NCI-H524 treated with DMSO at 0.1 percent for 48 hours (cell line): ENCODE measurements around the gene FGFR2.

Source experiments
- DNase-seq: peaks from one replicate; lab custom pipeline; 2025; lab: John Stamatoyannopoulos, UW

FGFR2 gene

DNA sequence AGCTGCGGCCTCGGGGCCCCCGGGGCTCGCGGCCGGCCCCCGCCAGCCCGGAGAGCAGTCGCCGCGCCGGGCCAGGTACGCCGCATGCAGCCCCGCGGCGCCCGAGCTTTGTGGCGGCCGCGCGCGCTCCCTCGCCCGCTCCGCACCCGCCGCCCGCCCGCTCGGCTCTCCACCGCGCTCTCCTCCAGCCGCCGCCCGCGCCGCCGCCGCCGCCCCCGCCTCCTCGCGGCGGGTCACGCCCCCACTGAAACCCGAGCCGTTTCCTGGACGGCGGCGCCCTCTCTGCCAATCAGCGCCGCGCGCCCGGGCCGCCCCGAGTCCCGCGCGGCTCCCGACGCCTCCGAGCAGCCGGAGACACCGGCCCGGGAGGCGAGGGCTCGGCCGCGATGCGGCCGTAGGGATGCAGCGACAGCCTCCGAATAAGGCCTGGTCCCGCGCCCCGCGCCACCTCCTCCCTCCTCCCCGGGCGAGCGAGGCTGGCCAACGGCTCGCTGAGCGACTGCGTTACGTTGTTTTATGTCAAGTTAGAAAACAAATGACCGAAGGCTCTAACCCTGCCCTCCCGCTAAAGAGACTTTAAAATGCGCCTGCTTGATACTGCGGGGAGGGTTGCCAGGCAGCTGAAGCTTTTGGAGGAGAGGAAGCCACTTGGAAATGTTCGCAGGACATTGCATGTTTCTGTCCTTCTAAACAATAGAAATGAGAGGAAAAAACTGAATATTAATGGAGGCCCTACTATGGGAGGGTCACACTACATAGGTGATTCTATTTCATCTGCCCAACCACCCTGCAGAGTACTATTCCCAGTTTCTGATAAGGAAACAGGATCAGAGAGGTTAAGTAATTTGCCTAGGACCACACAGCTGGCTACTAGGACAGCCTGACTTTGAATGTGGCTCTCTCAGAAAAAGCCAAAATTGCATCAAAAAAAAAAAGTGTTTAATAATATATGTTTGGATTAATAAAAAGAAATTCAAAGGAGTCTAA, at the start of gene FGFR2:
FGFR2 (minus strand) TSS at position 182 of the 987 bp plus-strand sequence. CDS start 4,627 bp downstream, outside the sequence.
- DNase-seq, result no peak

DNA sequence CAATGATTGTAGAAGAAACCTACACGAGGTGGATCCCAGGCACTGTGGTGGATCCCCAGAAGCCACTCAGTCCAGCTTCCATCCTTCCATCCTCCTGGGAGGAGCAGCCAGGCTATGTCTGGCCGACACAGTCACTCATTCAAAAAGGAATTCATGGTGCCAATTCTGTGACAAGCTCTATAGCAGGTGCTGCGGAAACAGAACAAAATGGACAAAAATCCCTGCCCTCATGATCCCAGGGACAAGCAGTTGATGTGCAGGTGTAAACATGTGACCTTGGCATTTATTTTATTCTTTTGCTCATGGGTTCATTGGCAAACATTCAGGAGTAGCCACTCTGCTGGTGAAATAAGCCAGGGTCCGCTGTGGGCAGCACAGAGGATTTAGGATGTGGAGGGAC, 49.2 kb upstream of the FGFR2 start:
- DNase-seq, result no peak

DNA sequence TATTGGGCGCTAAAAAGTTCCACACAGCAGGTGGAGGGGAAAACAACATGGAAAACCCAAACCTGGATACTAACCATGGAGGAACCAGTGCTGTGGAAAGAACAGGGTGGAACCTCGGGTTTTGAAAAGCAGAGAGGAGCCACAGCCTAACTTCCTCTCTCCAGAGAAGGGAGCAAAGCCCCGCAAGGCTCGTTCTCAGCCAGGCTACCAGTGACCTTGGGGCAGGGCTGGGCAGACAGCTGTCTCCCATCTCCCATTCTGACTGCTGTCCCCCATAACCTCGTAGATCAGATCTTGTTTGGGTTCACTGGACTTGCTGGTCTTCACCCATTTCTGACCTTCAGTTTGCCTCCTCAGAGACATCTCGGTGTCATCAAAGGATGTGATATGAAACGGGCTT, 47.5 kb upstream of the FGFR2 start:
- no peak for DNase-seq

DNA sequence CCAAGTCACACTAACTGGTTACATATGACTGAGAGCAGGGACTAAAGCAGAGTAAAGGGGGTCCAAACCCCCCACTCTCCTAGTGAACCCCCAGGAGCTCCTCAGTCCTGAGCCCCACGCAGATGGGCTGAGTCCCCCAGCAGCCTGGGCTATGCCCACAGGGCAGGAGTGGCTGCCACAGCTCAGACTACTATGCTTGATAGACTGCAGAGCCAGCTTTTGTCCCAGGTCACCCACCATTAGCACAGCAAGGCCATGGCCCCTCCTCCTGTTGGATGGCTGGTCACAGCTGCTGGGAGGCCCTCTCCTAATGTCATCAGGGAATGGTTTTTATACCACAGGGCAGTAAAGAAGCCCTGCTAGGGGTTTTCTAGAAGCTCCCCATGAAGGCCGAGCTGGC, 46.3 kb upstream of the FGFR2 start:
- DNase-seq, result no peak

DNA sequence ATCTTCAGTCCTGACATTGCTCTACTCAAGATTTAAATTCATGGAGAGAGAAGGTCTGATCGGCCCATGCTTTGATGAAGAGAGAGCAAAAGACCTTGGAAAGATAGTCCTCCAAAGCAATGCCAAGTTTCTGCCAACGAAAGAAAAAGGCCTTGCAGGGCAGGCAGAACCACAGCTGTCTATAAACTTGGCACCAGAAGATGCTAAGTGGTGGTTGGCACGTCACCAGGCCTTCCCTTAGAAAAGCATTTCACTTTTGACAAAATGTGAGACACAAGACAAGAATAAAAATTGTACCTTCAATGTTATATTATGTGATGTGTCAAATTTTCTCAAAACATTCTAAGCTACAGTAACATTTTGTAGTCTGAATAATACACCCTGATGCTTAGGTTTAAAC, 42.0 kb upstream of the FGFR2 start:
- DNase-seq, result no peak

DNA sequence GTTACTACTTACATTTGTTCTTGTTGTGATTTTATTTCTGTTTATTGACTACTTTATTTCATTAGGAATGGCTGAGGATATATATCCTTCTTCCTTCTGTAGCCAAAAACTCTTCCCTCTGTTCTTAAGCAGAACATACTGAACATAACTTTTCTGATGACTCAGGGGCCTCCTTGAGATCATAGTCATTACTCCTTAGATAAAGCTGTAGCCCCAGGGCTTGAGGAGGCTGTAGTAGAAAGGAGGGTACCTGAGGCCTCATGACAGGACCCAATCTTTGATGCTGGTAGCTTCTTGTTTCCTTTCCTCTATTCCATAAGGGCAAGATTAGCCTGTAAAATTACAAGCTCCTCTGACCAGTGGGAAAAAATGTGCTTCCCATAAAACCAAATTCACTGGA, 41.2 kb upstream of the FGFR2 start:
- DNase-seq, result no peak

DNA sequence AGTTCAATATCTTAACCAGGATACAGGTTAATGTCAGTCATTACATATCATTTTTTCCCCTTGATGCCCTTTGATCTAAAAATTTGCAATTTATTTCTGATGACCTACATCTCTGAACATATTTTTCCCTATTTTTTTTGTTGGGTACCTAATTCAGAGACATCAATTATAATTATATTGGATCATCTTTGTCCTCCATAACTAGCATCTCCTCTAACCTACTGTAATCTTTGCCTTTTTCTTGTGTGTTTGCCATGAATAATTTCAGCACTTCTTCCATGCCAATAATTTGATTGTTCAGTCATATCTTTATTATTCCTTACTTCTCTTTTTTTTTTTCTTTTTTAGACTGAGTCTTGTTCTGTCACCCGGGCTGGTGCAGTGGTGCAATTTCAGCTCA, 39.2 kb upstream of the FGFR2 start:
- no peak for DNase-seq

DNA sequence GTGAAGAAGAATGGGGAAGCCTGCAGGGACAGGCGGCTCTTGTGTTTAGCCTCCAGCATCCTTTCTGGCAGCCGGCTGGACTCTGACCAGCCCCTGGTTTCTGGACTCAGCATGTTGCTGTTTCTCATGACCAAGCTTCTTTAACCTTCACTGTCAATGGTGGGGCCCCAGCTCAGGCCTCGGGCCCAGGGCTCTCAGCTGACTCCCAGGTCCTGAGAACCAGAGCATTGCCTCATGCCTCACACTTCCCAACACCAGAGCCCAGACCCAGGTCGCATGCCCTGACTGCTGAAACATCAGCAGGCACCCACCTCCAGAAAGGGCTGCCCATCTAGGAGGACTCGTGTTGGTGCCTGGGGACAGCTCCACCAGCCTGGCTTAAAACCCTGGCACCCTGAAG, 34.8 kb upstream of the FGFR2 start:
- no peak for DNase-seq

DNA sequence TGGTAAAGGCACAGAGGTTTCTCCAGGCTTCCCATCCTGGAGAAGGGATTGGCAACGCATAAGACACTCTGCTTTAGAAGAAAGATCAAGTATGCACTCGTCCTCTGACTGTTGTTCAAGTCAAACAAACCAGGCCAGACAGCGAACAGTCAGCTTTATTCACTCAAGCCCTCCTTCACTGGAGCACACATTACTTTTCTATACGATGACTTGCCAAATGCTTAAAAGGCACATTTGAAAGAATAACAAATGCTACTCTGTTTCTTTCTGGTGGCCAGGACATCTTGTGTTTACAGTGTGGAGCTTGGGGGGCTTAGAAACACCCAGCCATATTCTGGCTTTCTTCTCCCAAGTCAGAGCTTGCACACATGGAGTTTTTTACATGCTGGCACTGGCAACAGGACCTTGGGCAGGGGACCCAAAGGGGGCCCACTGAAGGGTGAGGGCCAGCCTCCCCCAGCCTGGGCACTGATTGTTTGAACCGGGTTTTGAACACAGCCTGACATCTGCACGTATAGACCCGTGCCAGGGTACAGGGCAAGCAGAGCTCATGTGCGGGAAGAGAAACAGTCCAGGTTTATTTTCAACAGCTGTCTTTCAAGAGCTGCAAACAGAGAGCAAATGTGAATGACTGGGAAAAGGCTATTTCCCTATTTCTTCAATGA, 33.3 kb upstream of the FGFR2 start:
- DNase-seq, result no peak

DNA sequence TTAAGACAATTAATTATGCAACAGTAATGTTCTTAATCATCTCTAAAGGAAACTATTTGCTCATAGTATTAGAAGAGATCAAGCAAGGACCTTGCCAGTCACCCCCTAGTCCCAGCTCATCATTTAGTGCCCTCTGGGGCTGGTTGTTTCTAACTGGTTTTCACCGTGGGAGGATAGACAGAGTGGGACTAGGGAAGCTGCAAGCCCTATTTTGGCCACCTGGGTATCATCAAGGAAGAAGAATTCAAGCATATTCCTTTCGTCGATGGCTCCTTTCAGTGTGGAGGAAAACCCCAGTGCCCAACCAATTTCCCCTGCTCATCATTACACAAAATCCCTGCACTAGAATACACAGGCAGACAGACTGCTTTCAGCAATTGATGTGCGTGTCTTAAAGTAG, 30.6 kb upstream of the FGFR2 start:
- no peak for DNase-seq

DNA sequence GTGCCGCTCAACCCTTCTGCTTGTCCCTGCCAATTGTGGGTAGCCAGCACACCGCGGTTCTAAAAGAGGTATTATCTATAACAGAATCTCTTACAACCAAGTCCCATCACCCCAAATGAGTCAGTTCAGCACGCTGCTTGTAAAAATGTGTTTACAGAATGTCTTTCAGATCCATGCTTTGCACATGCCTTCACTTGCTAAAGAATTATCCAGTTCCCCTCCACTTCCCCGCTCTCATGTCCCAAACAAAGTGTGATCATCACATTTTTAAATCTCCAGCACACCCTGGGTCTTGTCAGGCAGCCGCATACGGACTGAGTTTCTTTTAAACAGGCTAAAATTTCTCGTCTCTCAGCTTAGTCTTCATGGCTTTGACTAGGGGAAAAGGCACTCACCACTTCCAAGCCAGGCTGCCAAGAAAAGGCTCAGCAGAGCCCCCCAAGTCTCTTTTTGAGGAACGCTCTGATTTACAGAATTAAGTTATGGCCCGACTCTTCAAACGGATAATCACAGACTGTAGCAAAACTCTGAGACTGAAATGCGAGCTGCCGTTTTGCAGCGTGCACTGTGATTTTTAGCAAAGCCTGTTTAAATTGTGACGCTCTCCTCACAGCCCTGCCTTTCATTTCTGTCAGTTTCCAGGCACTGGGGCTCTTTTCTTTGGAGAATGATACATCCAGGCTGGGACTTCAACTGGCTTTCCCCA, 29.8 kb upstream of the FGFR2 start:
- no peak for DNase-seq

DNA sequence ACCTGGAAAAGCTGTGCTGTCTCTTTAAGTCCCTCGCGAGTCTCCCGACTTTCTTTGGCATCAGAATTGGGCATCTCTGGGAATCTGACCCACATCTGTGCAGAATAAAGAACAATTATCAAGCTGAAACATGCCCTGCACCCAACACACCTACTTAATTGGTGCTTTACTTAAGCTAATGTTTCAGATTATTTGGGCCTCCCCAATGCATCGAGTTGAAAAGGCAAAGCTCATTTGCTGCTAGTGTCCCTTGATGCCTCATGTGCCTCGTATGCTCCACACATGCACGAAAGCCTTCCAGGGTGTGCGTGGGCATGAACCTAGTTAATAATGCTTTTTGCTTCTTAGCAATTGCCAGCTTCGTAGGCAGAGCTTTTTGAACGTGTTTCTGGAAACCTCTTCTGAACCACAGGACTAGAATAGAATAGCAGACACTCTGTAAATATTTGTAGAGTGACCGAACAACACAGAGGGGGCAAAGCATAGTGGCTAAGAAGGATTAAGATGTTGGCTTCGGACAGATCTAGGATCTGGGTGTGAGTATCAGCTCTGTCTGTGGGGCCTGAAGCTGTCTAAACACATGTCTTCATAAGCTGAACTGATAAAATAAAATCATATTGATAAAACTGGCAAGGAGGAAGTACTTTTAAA, 26.7 kb upstream of the FGFR2 start:
- no peak for DNase-seq

DNA sequence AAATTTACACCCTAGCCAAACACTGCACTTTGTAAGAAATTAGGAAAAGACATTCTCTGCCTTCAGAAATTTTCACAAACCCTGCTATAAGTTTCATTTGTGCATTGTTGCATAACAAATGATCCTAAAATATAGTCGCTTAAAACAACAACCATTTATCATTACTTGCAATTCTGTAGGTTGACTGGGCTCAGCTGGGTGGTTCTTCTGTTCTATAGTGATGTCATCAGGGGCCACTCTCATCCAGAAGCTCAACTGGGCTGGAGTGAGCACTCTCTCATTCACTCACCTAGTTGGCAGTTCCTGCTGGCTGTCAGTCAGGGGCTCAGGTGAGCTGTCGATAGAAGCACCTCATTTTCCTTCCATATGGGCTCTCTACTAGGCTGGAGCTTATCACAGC, 20.7 kb upstream of the FGFR2 start:
- DNase-seq, result no peak

DNA sequence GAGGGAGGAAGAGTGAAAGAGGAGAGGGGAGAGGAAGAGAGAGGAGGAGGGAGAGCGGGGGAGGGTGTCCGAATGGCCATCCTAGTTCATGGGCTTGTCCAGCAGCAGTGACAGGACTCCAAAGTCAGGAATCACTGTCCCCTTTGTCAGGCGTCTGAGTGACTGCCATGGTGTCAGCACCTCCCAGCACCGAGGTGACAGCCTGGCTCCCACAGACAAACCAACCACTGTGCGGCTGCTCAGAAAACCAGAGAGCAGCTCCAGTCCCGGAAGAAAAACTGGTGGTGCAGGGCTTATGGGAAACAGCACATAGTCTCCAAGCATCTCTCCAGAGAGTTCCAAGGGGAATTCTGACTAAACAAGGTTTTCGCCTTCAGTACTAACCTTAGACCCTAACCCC, 18.9 kb upstream of the FGFR2 start:
- DNase-seq, result no peak

DNA sequence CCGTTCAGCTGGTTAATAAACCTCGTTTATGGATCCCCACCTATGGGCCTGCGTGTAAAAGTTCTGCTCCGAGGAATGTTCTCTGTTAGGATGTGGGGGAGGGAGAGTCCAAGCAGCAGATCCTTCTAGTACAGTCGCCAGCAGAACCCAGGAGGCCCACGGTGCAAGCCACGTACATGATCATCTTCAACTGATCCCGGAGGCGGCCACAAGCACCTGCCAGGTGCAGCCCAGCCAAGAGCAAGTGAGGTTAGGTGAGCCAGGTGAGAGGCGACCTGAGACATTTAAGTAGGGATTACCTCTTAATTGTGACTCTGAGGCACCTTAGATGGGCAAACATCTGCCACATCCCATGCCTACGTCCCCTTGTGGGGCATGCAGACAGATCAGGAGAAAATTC, 18.0 kb upstream of the FGFR2 start:
- no peak for DNase-seq

DNA sequence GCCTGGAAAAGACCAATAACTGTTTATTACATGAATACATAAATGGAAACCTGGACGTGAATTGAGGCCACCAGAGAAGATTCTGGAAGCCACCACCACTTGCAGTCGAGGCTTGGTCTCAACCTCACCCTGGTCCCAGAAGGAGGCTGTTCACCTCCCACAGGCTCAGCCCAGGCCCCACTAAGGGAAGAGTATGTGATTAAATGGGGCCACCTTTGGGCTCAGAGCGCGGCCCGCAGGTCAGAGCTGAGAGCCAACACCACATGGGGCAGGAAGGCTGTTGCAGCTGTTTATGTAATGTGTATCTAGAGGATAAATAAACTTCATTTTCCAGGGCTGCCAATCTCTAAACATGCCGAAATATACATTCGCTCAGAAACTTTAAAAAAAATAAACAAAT, 17.6 kb upstream of the FGFR2 start:
- no peak for DNase-seq

DNA sequence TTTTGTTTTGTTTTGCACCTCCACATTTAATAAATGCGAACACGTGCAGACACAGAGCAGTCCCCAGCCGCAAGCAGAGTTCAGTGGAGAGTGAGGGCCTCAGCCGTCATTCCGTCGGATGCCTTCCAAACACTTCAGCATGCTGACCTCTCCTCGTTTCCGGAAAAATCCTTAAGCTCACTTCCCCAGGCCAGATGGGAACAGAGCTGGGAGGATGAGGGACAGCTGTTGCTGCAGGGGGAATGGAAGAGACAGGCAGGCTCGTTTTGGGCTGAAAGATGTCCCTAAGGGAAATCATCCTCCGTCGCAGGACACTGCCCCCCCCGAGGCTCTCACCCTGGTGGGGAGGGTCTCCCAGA, 17.2 kb upstream of the FGFR2 start:
- no peak for DNase-seq

DNA sequence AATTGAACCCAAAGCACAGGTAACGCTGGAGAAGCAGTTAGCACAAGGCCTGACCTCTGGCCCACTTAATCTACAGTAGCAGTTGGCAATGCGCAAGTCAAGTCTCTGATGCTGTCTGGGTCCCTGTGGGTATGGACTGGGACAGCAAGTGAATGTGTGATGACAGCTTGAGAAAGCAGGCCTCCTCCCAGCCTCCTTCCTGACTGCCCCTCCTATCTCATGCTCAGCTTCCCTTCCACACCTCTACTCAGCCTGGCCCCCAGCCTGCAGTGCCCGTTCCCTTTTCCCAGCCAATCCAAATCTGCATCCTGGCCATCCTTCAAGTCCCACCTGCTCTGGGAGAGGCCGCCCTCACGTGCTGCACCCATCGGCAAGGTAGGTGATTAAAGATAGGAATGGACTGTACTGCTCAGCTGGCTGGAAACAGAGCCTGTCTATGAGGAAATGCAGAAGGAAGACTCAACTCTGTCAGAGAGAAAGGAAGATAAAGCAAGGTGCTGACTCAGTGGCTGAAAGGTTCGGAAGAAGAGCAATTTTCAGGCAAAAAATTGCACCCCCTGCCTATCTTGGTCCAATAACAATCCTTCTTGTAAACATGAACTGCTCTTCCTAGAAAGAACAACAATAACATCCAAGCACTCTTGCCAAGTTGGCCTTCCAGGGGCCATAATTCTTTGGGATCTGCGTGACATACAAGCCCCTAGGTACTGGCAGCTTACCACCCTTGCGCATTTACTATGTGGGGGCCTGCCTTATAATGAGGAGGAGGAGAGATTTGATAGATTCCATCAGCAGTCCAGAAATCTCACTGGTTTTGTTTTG, 16.6 kb upstream of the FGFR2 start:
- no peak for DNase-seq

DNA sequence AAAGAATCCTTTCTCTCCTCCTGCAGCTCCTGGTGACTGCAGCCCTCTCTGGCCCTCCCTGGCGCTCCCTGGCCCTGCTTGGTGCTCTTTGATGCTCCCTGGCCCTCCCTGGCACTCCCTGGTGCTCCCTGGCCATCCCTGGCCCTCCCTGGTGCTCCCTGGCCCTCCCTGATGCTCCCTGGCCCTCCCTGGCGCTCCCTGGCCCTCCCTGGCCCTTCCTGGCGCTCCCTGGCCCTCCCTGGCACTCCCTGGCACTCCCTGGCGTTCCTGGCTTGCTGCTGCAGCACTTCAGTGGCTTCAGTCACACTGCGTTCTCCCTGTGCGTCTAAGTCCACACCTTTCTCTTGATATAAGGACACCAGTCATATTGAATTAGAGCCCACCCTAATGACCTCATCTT, 15.2 kb upstream of the FGFR2 start:
- no peak for DNase-seq

DNA sequence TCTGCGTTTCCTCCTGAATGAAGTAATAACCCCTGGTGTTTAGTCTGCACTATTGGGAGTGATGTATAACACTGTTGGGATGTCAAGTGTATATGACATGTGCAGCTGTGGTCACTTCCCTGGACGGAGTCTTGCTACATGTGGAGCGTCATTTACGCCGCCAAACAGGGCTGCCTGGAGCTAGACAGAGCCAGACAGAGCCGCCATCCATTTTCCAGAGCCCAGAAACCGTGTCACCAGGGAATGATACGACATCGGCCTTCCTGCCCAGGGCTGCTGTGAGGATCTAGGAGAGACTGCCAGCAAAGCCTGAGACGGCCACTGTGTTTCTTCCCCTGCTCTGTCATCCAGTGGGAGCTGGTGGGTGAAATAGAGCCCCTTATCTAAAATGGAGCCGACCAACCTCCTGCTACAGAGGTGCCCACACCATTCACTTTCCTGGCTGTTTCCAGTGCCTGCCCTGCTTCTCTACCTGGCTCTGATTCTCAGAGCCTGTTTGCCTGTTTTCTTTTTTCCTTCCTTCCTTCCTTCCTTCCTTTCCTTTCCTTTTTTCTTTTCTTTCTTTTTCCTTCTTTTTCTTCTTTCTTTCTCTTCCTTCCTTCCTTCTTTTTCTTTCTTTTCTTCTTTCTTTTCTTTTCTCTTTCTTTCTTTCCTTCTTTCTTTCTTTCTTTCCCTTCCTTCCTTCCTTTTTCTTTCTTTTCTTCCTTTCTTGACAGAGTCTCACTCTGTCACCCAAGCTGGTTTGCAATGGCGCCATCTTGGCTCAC, 13.3 kb upstream of the FGFR2 start:
- DNase-seq, result no peak
